Lower lobe of right lung (tissue), 2 donors: ENCODE measurements around the gene MAST3. TPM values are rescaled to one million over a fixed set of nuclear protein-coding genes. Genes with fewer than 3 reads are reported as not detected.

Experiments used
- ATAC-seq, 2 donors: fragments of 200-7000 bp; cut with Tn5 transposase; one replicate each; pipeline ENCODE4 v1.9.1; 2020 to 2022; ENCODE audit warnings: mild to moderate bottlenecking in 2 of 2, moderate library complexity in 2 of 2
- DNase-seq: peaks from one replicate; pipeline ENCODE4 v3.0.0-alpha.2; 2020
- H3K27ac ChIP-seq: fragments of 200-600 bp; one replicate; pipeline ENCODE4 v1.8.0; 2022
- H3K27me3 ChIP-seq: fragments of 200-600 bp; one replicate; pipeline ENCODE4 v1.8.0; 2022; ENCODE audit warnings: low read depth
- H3K36me3 ChIP-seq: fragments of 200-600 bp; one replicate; pipeline ENCODE4 v1.8.0; 2022; ENCODE audit warnings: mild to moderate bottlenecking
- H3K4me1 ChIP-seq: fragments of 200-600 bp; one replicate; pipeline ENCODE4 v1.8.0; 2022
- H3K4me3 ChIP-seq: fragments of 200-600 bp; one replicate; pipeline ENCODE4 v1.8.0; 2022; ENCODE audit warnings: mild to moderate bottlenecking
- H3K9me3 ChIP-seq: fragments of 200-600 bp; one replicate; pipeline ENCODE4 v1.8.0; 2022
- CTCF ChIP-seq: fragments of 200-600 bp; IDR thresholded peaks from one replicate; pipeline ENCODE4 v1.8.0; 2022; ENCODE audit warnings: antibody characterized with exemption, mild to moderate bottlenecking
- intact Hi-C: fragments of 100-400 bp; cut with DNase I; formaldehyde crosslinking; loops from one replicate; pipeline ENCODE4 v1.11.0; 2022
- total RNA-seq: library from RNA; stranded (reverse); fragmentation: NEBNext Ultra II Directional; extraction: Animal tissue kit (Norgen Biotek cat#: 25700); gene quantifications from one replicate; pipeline ENCODE4 v1.2.1, GENCODE V29; 2021
- donor health status: DM: no; HTN: yes; CAD: no; lungs with severe emphysema.

The MAST3 gene
- total RNA-seq, 1 donor from 2014 or later: 29.2 TPM

- peak within 1 kb of the TSS; percentile 89 for H3K4me3 ChIP-seq
- H3K27ac ChIP-seq: peak within 1 kb of the TSS; percentile 81
- H3K36me3 ChIP-seq: peaks cover 34% of the 10 kb centered on the region
- peaks cover 18% of the 10 kb centered on the region for H3K4me1 ChIP-seq
- H3K9me3 ChIP-seq: no peaks in the 10 kb centered on the region
- peak; percentile 87 to 89 for ATAC-seq
- no peak for TF ChIP-seq CTCF
- no peaks in the 10 kb centered on the region for H3K27me3 ChIP-seq
- DNase-seq: peak; percentile 92
- intact Hi-C loops: no loop called here
Measured at GRCh38 chr19:18173572-18174288, 76.2 kb downstream of the MAST3 start, which contains the start of gene IFI30. IFI30 (plus strand) TSS chr19:18173813; CDS start chr19:18173842, 29 bp downstream.

- intact Hi-C loops: no loop called here
- Histone ChIP-seq H3K36me3 (peaks cover 27% of the 10 kb centered on the region), H3K4me3 (peak overlapping the region; percentile 89), H3K27ac (no peak overlapping the region), H3K9me3 (no peaks in the 10 kb centered on the region), H3K4me1 (peaks cover 18% of the 10 kb centered on the region), H3K27me3 (no peaks in the 10 kb centered on the region)
- DNase-seq (no peak), ATAC-seq (no peak)
- TF ChIP-seq CTCF: no peak
Measured at GRCh38 chr19:18174983-18175382, 77.4 kb downstream of the MAST3 start.

GRCh38 chr19:18176367-18177310 lies 79.1 kb downstream of the MAST3 start:
- DNase-seq (no peak), ATAC-seq (no peak)
- no peaks in the 10 kb centered on the region for H3K27me3 ChIP-seq
- H3K9me3 ChIP-seq: no peaks in the 10 kb centered on the region
- intact Hi-C loops: no loop called here
- H3K4me3 ChIP-seq: peak overlapping the region; percentile 89
- TF ChIP-seq CTCF: no peak
- peaks cover 27% of the 10 kb centered on the region for H3K36me3 ChIP-seq
- H3K4me1 ChIP-seq: peaks cover 17% of the 10 kb centered on the region
- H3K27ac ChIP-seq: no peak overlapping the region

- Histone ChIP-seq H3K4me1 (no peaks in the 10 kb centered on the region), H3K9me3 (no peaks in the 10 kb centered on the region), H3K4me3 (no peak overlapping the region), H3K36me3 (peaks cover 27% of the 10 kb centered on the region), H3K27me3 (no peaks in the 10 kb centered on the region), H3K27ac (no peak overlapping the region)
- TF ChIP-seq CTCF: no peak
- intact Hi-C loops: no loop called here
- no peak for ATAC-seq
- DNase-seq: no peak
Measured at GRCh38 chr19:18179957-18180356, 82.4 kb downstream of the MAST3 start.

- intact Hi-C loops: no loop called here
Measured at GRCh38 chr19:18183529-18183928, 86.0 kb downstream of the MAST3 start.

More at GRCh38 chr19:18183529-18183928, 86.0 kb downstream of the MAST3 start:
- DNase-seq (no peak), ATAC-seq (no peak)
- Histone ChIP-seq H3K4me3 (no peak overlapping the region), H3K36me3 (no peaks in the 10 kb centered on the region), H3K9me3 (no peaks in the 10 kb centered on the region), H3K27me3 (no peaks in the 10 kb centered on the region), H3K4me1 (no peaks in the 10 kb centered on the region), H3K27ac (no peak overlapping the region)
- no peak for TF ChIP-seq CTCF
